Stimulated activated CD4-positive, alpha-beta T cell treated with anti-CD3 and anti-CD28 coated beads, Interleukin-2, amount 100 ng/mL, for 4 hours (primary cell): ENCODE results near the gene ASPG.
A peak's percentile ranks its signal among the peaks of the same experiment; 100 is the strongest.

Source experiments
- DNase-seq: peaks from one replicate; pipeline ENCODE4 v3.0.0-alpha.2; 2020; ENCODE audit warnings: low read depth

ASPG gene

GRCh38 chr14:104116756-104117340, 31.3 kb downstream of the ASPG start:
- DNase-seq, result peak; percentile 36

DNA sequence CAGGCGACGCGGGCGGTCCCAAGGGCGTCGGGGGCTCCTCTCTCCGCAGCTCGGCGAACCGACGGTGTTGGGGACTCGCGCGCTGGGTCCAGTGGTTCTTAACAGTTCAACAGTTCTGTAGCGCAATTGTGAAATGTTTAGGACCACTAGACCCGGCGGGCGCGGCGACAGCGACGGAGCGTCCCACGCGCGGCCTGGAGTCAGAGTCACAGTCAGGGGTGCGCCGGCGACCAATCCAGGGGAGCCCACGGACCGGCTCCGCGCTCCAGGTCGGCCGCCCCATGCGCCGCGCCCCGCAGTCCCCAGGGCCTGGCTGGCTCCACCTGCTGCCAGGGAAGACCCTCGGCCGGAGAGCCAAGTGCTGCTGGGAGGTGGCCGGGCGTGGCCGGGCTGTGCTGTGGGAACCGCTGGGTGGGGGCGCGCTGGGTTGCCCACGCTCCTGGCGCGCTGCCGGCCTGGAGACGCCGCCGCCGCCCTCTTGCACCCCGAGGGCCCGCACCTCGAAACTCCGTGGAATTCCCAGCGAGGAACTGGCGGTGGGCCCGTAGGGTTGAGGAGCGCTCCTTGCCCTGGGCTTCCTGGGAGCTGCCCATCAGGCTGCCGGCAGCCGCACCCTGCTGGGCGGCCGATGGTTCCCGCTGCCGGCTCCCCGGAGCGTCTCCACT, 32.0 kb downstream of the ASPG start:
- no peak for DNase-seq

DNA sequence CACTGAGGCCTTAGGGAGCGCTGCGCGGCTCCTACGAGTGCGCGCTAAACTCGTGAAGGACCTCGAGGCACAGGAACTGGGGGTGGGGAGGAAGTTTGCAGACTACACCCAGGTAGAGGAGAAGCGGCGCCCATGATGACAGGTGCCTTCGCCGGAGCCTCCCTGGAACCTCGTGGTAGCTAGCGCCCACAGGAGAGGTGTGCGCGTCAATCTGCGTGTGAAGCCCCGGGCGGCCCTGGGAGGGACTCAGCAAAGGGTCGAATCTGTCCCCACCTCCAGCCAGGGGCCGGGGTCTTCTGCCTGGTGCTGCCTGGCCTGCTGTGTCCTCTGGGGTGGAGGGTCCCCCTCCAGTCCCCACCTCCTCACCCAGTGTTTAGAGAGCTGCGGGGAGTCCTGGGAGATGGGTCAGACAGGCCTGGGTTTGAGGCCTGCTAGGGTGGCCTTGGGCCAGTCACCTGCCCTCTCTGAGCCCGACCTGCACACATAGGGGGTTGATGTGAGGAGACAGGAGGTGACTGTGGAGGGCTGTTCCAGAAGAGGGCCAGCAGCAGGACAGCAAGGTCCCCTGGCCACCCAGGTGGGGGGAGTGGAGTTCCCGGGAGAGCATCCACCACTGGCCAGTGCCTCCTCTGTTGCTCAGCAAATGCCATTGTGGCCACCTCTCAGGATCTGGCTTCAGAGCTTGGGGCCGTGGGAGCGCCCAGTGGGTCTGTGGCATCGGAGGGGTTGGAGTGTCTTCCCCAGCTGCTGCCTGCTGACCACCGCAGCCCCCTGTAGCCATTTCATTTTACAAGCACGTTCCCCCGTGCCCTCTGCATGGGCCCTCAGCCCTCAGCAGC, 32.7 kb downstream of the ASPG start:
- DNase-seq, result no peak

- no peak for DNase-seq
Observed at GRCh38 chr14:104119119-104119487, 33.6 kb downstream of the ASPG start.

DNA sequence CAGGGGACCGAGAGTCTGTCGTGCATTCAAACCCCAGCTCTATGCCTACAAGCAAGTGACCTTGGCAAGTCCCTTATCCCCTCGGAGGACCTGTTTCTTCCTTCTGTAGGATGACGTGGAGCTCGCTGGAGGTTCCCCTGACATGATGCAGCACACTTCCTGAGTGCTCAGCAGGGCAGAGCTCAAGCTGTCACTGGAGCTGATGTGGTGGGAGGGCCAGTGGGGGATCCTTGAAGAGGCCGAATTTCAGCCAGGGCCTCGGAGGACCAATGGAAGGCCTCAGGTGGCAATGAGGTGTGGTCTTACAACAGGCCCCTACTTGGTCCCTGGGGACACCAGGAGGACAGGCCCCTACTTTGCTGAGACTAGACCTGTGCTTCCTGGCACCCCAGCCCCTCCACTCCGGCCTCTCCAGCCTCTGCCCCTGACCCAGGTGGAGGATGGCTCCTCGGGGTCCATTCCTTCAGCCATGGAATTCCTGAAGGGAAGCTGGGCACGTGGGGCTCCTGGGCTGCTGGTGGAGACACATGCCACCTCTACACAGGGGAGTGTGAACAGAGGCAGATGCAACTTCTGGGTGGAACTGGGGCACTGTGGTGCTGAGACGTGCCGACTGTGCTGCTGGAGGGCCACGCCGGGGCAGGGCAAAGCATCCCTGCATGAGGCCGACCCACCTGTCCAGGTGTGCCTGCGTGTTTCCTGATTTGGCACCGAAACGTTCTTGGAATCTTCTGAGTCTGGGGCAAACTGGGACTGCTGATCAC, 34.2 kb downstream of the ASPG start:
- no peak for DNase-seq

DNA sequence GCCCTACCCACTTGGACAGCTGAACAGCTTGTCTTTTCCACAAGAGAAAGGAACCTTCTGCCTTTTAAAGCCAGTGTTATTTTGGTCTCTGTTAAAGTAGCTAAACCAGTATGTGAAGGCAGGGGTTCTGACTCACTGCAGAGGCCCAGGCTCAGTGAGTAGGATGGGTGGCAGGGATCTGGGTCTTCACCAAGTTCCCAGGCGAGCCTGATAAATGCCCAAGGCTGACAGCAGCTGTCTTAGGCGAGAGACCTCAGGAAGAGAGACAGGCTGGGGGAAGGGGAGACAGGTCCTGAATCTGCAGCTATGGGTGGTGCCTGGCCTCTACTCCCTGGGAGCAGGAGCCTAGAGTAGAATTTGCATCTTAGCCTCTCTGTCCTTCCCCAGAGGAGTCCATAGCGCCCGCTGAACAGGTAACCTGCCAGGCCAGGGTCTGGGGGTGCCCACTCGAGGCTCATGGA, 34.8 kb downstream of the ASPG start:
- DNase-seq, result no peak

DNA sequence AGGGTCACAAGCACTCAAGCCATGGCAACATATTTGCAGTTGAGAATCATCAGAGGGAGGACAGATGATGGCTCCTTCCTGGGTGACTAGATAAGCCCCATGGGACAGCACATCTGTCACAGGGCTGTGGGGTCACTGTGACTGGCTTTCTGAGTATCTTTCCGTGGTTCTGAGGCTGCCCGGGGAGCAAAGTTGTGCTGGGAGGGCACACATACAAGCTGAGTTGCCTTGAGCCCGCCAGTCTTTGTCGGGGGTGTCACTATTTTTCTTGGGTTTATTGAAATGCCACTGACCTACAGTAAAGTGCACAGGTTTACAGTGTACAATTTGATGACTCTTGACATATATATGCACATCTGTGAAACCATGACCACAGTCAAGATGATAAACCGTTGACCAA, 35.6 kb downstream of the ASPG start:
- no peak for DNase-seq

DNA sequence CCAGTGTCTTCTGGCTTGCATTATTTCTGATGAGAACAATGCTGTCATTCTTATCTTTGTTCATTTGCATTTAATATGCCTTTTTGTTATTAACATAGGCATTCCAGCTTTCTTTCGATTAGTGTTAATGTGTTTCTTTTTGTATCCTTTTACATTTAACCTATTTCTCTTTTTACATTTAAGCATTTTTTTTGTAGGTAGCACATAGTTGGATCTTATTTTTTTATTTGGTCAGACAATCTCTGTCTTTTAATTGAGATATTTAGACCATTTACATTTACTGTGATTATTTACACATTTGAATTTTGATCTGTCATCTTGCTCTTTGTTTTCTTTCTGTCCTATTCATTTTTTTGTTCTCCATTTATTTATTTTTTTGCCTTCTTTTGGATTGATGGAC, 38.4 kb downstream of the ASPG start:
- DNase-seq, result no peak

- DNase-seq, result no peak
Observed at GRCh38 chr14:104125011-104125410, 39.5 kb downstream of the ASPG start.

DNA sequence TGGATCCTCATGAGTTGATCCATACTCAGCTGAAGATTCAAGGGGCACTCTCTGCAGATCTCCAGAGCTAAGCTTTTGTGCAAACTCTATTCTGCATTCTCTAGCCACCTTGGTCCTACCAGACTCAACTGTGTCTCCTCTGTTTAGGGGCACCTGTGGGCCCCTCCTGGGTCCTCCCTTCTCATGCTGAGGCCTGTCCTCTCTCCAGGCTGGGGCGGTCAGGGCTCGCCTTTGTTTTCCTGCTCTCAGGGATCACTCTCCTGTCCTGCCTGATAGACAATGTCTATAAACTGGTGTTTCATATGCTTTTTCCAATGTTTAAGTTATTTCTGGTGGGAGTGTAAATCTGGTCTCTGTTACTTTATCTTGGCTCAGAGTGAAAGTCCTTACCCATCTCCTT, 41.3 kb downstream of the ASPG start:
- DNase-seq, result no peak

DNA sequence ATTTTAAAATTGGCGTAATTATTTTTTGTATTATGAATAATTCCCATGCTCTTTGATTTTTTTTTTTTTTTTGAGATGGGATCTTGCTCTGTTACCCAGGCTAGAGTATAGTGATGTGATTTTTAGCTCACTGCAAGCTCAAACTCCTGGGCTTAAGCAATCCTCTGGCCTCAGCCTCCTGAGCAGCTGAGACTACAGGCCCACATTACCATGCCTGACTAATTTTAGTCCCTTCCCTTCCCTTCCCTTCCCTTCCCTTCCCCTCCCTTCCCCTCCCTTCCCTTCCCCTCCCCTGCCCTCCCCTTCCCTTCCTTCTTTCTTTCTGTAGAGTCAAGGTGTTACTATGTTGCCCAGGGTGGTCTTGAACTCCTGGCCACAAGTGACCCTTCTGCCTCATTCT, 43.5 kb downstream of the ASPG start:
- no peak for DNase-seq

DNA sequence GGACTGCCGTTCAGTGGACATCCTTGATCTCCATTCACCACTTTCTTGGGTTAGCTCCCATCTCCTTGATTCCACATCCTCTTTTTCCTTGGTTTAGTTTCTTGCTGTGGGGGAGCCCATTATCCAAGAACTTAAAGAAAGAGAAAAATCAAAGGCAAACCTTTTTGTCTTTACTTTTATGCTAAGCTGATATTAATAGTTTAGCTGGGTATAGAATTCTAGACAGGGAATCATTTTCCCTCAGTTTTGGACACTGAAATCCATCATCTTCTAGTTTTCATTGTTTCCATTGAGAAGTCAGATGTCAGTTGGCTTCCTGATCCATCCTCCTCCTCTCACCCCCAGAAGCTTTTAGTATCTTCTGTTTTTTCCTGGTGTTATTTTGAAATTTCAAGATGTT, 44.1 kb downstream of the ASPG start:
- DNase-seq, result no peak

- DNase-seq, result no peak
Observed at GRCh38 chr14:104130974-104131651, 45.6 kb downstream of the ASPG start.

DNA sequence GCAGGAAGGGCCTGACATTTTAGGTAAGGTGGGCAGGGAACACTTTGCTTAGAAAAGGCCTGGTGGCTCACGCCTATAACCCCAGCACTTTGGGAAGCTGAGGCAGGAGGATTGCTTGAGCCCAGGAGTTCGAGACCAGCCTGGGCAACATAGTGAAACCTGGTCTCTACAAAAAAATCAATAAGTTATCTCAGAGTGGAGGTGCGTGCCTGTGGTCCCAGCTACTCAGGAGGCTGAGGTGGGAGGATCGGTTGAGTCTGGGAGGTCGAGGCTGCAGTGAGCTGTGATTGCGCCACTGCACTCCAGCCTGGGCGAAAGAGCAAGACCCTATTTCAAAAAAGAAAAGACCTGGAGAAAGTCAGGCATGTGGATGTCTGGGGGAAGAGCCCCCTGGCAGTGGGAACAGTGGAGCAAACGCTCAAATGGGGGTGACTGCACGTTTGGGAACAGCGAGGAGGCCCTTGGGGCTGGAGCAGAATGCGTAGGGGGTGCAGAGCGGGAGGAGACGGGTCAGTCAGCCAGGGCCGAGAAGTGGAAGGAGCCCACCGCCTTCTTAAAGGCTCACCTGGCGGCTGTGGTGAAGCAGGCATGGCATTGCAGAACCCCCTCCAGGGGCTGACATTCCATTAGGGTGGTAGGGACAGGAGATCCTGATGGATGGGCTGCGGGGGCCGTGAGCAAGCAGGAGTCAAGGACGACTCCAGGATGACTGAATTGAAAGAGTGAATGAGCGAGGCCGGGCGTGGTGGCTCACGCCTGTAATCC, 46.6 kb downstream of the ASPG start:
- no peak for DNase-seq

DNA sequence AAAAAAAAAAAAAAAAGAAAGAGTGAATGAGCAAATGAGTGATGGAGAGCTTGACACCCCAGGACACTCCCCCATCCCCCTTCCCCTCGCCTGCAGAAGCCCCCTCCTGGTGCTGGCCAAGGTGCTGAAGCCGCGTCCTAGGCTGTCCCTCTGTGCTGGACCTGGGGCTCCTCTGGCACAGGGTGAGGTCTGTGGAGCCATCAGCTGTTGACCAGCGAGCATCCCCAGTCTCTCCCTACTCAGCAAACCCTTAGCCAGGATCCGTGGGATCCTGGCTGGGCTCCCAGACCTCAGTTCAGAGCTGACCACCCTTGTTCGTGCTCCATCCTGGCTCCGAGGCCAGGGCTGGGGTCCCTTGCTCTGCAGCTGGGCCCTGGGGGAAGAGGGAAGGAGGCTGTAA, 47.5 kb downstream of the ASPG start:
- no peak for DNase-seq

DNA sequence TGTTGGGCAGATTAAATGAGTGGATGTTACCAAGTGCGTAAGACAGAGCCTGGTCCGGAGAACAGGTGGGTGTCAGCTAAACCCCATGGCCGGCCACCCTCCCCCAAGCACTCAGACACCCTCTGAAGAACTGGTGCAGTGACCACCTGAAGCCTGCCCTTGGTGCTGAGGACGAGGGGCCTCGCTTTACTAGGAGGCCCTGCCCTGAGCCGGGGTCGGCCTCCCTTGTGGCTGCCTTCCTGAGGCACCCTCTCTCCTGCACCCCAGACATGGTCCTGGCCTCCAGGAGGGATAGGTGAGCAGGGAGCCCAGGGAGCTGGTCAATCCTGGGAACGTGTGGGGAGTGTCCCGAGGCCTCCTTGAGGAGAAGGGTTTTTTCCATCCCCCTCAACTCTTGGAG, 48.0 kb downstream of the ASPG start:
- no peak for DNase-seq

DNA sequence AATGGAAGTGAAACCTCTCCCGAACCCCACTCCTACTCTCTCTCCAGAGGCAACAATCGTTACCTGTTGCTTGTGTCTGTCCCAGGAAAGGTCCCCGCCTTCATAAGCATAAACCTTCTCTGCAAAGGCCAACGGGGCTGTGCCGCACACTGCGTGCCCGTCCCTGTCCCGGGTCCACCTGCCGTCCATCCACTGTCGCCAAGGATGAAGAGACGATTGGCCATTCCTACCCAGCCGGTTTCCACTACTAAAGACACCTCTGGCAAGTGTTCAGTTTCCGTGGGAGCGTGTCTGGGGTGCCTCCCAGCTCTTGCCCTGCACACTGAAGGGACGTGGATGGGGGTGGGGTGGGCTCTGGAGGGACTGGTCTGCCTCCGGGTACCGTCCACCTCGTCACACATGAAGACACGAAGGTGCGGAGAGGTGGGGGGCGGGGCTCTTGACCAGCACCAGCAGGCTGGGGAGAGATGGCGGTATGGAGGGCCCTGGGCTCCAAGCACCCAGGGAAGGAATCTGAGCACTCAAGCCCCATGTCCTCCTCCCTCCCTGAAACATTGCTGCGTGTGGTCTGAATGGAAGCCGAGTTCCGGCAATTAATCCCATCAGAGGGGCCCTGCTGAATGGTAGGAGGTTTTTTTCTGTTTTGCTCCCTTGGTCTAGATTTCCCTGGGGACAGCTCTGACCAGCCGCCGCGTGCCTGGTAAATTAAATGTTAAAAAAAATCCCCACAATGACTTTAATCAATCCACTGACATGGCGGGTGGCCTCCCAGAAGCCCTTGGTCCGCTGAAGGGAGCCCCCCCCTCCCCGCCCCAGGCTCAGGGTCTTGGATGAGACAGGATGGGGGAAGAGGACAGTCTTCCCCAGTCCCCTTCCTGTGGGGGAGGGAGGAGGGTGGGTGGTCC, 48.8 kb downstream of the ASPG start:
- DNase-seq, result no peak

- DNase-seq, result no peak
Observed at GRCh38 chr14:104135121-104135903, 49.8 kb downstream of the ASPG start.

- DNase-seq, result no peak
Observed at GRCh38 chr14:104135904-104136471, 50.5 kb downstream of the ASPG start.
